Motor neuron (in vitro differentiated cells): ENCODE results near the gene PPIA. TPM values are rescaled to one million over a fixed set of nuclear protein-coding genes. Genes with fewer than 3 reads are reported as not detected.
A peak's percentile ranks its signal among the peaks of the same experiment; 100 is the strongest.

Source experiments
- ATAC-seq, 8 experiments: fragments of 200-7000 bp; cut with Tn5 transposase; replicated peaks in 6 of 8; 2 replicates each; pipeline ENCODE4 v1.8.0; 2021; ENCODE audit warnings: mild to moderate bottlenecking in 8 of 8, moderate library complexity in 8 of 8
- H3K27ac ChIP-seq, 2 donors: fragments of 250-450 bp; sonication (Bioruptor Pico); 2 replicates each; pipeline ENCODE4 v1.9.0; 2021; ENCODE audit warnings: antibody characterized with exemption in 2 of 2, mild to moderate bottlenecking in 2 of 2, moderate library complexity in 1 of 2
- H3K4me1 ChIP-seq, 2 donors: fragments of 250-450 bp; sonication (Bioruptor Pico); replicated peaks in 1 of 2; 2 replicates each; pipeline ENCODE4 v1.6.1; 2021; ENCODE audit warnings: antibody characterized with exemption in 2 of 2, mild to moderate bottlenecking in 2 of 2, moderate library complexity in 1 of 2
- H3K4me3 ChIP-seq, 5 donors: fragments of 250-450 bp; sonication (Bioruptor Pico); 2 replicates each; pipeline ENCODE4 v1.9.0; 2021; ENCODE audit warnings: antibody characterized with exemption in 5 of 5, mild to moderate bottlenecking in 5 of 5, moderate library complexity in 4 of 5
- WGBS, 10 experiments: fragments of 450-650 bp; shearing (Covaris generic); methylation state at CpG; one replicate each; pipeline ENCODE4 v1.0.0; 2022; 5-methylcytosine and 5-hydroxymethylcytosine counted together
- in situ Hi-C, 9 experiments: fragments of 400-800 bp; cut with MboI; loops; one replicate each; pipeline ENCODE4 v1.15.0; 2021; ENCODE audit warnings: low sequenced_read_pairs in 9 of 9, low pct_unique_long_range_greater_than_20kb in 2 of 9; ENCODE audit not compliant: unreplicated experiment in 9 of 9
- total RNA-seq, 8 experiments: library from RNA; unstranded; fragments of 300-600 nt; gene quantifications; 2 replicates each; pipeline versions ENCODE4 v1.2.3 to v1.2.4, GENCODE V29; 2022

PPIA gene
- total RNA-seq = 1,000 to 10,000 TPM in 6 of 8 experiments, 100 to 1,000 TPM in 2; 998 to 3,221 (median 1,696) TPM

DNA sequence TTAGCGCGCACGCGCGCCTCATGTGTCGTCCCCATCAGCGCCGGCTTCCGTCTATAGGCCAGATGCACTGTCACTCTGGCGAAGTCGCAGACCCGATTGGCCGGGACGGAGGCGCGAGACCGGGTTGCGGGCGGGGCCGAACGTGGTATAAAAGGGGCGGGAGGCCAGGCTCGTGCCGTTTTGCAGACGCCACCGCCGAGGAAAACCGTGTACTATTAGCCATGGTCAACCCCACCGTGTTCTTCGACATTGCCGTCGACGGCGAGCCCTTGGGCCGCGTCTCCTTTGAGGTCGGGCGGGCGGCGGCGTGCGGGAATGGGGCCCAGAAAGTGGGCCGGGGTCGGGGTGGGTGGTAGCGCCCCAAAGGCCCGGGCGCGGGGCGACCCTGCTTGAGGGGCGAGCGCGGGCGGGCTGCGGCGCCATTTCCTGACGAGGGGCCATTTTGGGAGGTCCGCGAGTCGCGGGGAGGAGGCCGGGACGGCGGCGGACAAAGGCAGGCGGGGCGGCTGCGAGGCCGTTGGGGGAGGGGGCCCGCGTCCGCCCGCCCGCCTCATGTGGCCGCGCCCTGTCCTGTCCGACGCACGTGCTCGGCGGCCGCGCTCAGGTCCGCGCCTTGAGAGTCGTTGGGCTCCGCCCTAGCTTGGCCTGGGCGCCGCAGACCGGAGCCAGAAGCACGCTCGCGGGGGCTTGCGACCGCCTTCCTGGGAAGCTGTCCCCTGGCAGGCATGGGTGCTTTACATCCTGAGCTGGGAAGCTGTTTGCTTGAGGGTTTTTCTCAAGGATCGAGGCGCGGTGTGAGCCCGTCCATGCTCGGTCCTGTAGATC is at the start of gene PPIA:
Gene PPIA (plus strand): TSS at position 178 of the 825 bp plus-strand sequence. CDS start 44 bp downstream, at position 222.
- 0% methylated on average over 1 to 10 of the region's 99 CpGs; no CpG with 5 or more reads in 8 of the 10 experiments for WGBS, 10 experiments
- peak within 1 kb of the TSS; percentile 98 to 99 for H3K27ac ChIP-seq
- in situ Hi-C loops = no loop called here
- peak within 1 kb of the TSS; percentile 76 to 99 (median 94) for H3K4me3 ChIP-seq
- H3K4me1 ChIP-seq = peaks cover 7 to 8% of the 10 kb centered on the region in 2 donors
- peak; percentile 74 to 92 (median 90) for ATAC-seq

GRCh38 chr7:44748045-44748947 is 48.2 kb upstream of the PPIA start, which contains the start of gene ZMIZ2:
Gene ZMIZ2, plus strand, starts transcription at chr7:44748847. Its CDS starts 7,403 bp downstream, at chr7:44756250.
- WGBS, 10 experiments = 0 to 57% (median 11%) methylated on average over 1 to 7 of the region's 92 CpGs; no CpG with 5 or more reads in 2 of the 10 experiments
- ATAC-seq = peak; percentile 87 to 96 (median 92)
- Histone ChIP-seq H3K4me1 (peaks cover 16 to 21% of the 10 kb centered on the region in 2 donors), H3K4me3 (peak within 1 kb of the TSS; percentile 51 to 95 (median 81)), H3K27ac (peak within 1 kb of the TSS; percentile 82 to 86)
- in situ Hi-C loops = no loop called here

- peak overlapping the region; percentile 51 to 95 (median 81) for H3K4me3 ChIP-seq
- peaks cover 13 to 14% of the 10 kb centered on the region in 2 donors for H3K4me1 ChIP-seq
- in situ Hi-C loops = no loop called here
- peak overlapping the region; percentile 82 to 86 for H3K27ac ChIP-seq
- peak; percentile 1 to 30 (median 16) for ATAC-seq
- 0 to 16% (median 5%) methylated on average over 4 to 7 of the region's 60 CpGs; no CpG with 5 or more reads in 5 of the 10 experiments for WGBS, 10 experiments
These were observed 47.3 kb upstream of the PPIA start for GRCh38 chr7:44748948-44749731.

DNA sequence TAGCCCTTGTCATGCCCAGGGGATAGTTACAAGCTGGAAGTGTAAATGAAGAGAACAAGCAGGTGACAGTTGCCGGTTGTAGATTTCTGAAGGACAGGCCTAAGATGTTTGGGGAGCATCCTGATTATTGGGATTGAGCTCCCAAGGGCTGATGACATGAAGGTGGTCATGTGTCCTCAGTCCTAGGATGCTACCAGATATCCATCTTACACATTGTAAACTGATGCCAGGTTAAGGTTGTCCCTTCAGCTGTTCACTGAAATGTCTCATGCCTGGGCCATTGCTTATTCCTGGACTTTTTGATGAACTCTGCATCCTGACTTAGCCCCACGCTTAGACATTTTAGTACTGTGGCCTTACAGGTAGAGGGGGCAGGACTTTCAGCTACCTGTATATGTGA is 46.5 kb upstream of the PPIA start:
- H3K4me3 ChIP-seq = peak overlapping the region; percentile 51 to 95 (median 81)
- WGBS, 10 experiments = 80 to 100% methylated on average over 2 of the region's 2 CpGs; no CpG with 5 or more reads in 8 of the 10 experiments
- ATAC-seq = no peak
- H3K4me1 ChIP-seq = peaks cover 13 to 14% of the 10 kb centered on the region in 2 donors
- in situ Hi-C loops = loop anchor here in 1 of 9 experiments (25.0 kb wide), 1 partner anchor 163 kb away; the partner anchor contains the start of gene TMED4
- H3K27ac ChIP-seq = no peak overlapping the region

DNA sequence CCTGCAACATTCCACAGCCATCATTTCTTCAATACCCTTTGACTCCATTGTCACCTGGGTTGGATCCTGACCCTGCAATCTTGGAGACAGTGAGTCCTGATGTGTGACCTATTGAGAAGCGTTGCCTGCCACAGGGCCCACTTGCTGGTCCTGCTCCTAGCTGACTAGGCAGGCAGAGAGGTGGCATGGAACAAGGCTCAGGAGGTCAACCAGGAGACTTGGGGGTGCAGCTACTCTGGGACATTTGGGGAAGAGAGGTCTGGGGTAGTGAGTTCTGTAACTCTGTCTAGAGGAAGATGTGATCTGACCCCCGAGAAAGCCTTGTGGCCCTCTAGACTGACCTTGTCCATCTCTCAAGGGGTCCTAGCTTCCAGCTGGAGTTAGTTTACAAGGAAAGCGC is 46.1 kb upstream of the PPIA start:
- WGBS, 10 experiments = 100% methylated on average over 1 to 2 of the region's 3 CpGs; no CpG with 5 or more reads in 6 of the 10 experiments
- H3K4me3 ChIP-seq = peak overlapping the region in 1 of 5 donors; percentile 51
- H3K27ac ChIP-seq = no peak overlapping the region
- in situ Hi-C loops = loop anchor here in 1 of 9 experiments (25.0 kb wide), 1 partner anchor 163 kb away; the partner anchor contains the start of gene TMED4
- peaks cover 13 to 14% of the 10 kb centered on the region in 2 donors for H3K4me1 ChIP-seq
- ATAC-seq = no peak

- Histone ChIP-seq H3K4me3 (no peak overlapping the region), H3K4me1 (peaks cover 13 to 14% of the 10 kb centered on the region in 2 donors), H3K27ac (no peak overlapping the region)
- 0 to 100% (median 50%) methylated on average over 1 to 2 of the region's 6 CpGs; no CpG with 5 or more reads in 3 of the 10 experiments for WGBS, 10 experiments
- ATAC-seq = no peak
- in situ Hi-C loops = loop anchor here in 1 of 9 experiments (25.0 kb wide), 1 partner anchor 164 kb away; the partner anchor contains the start of gene TMED4
These were observed 45.4 kb upstream of the PPIA start for GRCh38 chr7:44750921-44751571.

DNA sequence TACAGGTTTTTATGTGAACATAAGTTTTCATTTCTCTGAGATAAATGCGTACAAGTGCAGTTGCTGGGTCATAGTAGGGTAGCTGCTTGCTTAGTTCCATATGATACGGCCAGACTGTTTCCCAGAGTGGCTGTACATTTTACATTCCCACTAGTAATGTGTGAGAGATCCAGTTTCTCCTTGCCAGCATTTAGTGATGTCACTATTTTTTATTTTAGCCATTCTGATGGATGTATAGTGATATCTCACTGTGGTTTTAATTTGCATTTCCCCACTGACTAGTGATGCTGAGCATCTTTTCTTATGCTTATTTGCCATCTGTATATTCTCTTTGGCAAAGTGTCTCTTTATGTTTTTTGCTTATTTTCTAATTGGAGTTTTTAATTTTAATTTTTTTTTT is 43.7 kb upstream of the PPIA start:
- no peak for ATAC-seq
- WGBS, 10 experiments = 81 to 100% (median 100%) methylated on average over 1 to 2 of the region's 2 CpGs; no CpG with 5 or more reads in 3 of the 10 experiments
- Histone ChIP-seq H3K4me3 (no peak overlapping the region), H3K4me1 (peaks cover 12 to 13% of the 10 kb centered on the region in 2 donors), H3K27ac (no peak overlapping the region)
- in situ Hi-C loops = loop anchor here in 1 of 9 experiments (25.0 kb wide), 1 partner anchor 166 kb away; the partner anchor contains the start of gene TMED4

DNA sequence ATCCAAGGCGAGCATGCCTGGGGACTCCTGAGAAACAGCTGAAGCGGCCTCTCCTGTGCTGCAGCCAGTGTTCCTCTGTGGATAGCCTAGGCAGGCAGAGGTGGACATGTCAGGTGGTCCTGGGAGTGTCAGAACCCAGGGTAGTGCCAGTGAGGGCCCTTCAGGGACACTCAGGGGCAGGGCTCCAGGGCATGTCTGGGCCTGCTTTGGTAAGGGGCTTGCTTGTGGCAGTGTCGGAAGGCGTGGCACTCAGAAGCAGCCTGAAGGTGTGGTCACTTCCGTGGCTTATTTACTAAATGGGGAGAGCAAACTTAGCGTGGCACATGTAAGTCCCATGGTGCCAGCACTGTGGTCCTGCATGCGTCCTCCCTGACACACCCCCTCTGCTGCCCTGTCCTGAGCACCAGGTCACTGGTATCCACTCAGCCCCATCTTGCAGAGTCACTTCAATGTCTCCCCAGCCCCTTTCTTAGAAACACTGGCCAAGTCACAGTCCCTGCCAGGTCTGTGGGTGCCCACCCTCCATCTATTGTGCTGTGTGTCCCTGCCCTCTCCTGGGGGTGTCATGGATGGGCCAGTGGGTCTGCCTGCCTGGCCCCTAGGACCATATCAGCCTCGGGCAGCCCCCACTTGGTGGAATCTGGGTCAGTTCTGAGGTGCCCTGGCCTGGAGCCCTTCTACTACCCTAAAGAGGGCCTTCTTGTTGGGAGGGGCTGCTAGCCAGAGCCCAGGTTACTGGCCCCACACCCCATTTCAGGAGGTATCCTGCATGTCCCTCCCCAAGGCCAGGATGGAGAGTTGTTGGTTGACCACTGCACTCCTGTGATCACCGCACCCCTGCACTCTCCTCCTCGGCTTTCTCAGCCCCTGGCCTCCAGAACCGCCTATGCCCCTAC is 41.4 kb upstream of the PPIA start:
- peaks cover 6% of the 10 kb centered on the region in 2 donors for H3K4me1 ChIP-seq
- in situ Hi-C loops = loop anchor here in 1 of 9 experiments (25.0 kb wide), 1 partner anchor 168 kb away; the partner anchor contains the start of gene TMED4
- ATAC-seq = peak in 1 of 8 experiments; percentile 24
- no peak overlapping the region for H3K27ac ChIP-seq
- no peak overlapping the region for H3K4me3 ChIP-seq
- WGBS, 10 experiments = 57 to 100% (median 85%) methylated on average over 3 to 6 of the region's 11 CpGs; no CpG with 5 or more reads in 6 of the 10 experiments

GRCh38 chr7:44755698-44756627 is 40.5 kb upstream of the PPIA start:
- WGBS, 10 experiments = 52 to 82% methylated on average over 2 to 3 of the region's 17 CpGs; no CpG with 5 or more reads in 8 of the 10 experiments
- Histone ChIP-seq H3K4me3 (no peak overlapping the region), H3K4me1 (no peaks in the 10 kb centered on the region), H3K27ac (no peak overlapping the region)
- in situ Hi-C loops = loop anchor here in 1 of 9 experiments (25.0 kb wide), 1 partner anchor 169 kb away; the partner anchor contains the start of gene TMED4
- peak in 1 of 8 experiments; percentile 25 for ATAC-seq

GRCh38 chr7:44756904-44757303 is 39.6 kb upstream of the PPIA start:
- no peak overlapping the region for H3K27ac ChIP-seq
- in situ Hi-C loops = loop anchor here in 1 of 9 experiments (25.0 kb wide), 1 partner anchor 170 kb away; the partner anchor contains the start of gene TMED4
- 80 to 100% (median 93%) methylated on average over 1 to 4 of the region's 12 CpGs; no CpG with 5 or more reads in 6 of the 10 experiments for WGBS, 10 experiments

More at GRCh38 chr7:44756904-44757303, 39.6 kb upstream of the PPIA start:
- ATAC-seq = no peak
- no peak overlapping the region for H3K4me3 ChIP-seq
- no peaks in the 10 kb centered on the region for H3K4me1 ChIP-seq
